RKO (cell line): ENCODE results near the gene ECI2.

Experiments used
- DNase-seq: peaks from one replicate; pipeline ENCODE4 v3.0.0-alpha.2; 2016; ENCODE audit warnings: low spot score

The ECI2 gene

GRCh38 chr6:4134841-4135664, at the start of gene ECI2:
Gene ECI2 (minus strand): TSS chr6:4135575. CDS start chr6:4135560, 15 bp downstream.
- DNase-seq = peak; percentile 81

- DNase-seq = peak; percentile 25
Observed at GRCh38 chr6:4180652-4181255, 45.4 kb upstream of the ECI2 start.

- no peak for DNase-seq
Observed at GRCh38 chr6:4179960-4180651, 44.7 kb upstream of the ECI2 start.

GRCh38 chr6:4178737-4179333, 43.5 kb upstream of the ECI2 start:
- DNase-seq = no peak

- no peak for DNase-seq
Observed at GRCh38 chr6:4176907-4177306, 41.5 kb upstream of the ECI2 start.

- DNase-seq = no peak
Observed at GRCh38 chr6:4174042-4174441, 38.7 kb upstream of the ECI2 start.

- DNase-seq = no peak
Observed at GRCh38 chr6:4172368-4172767, 37.0 kb upstream of the ECI2 start.

- DNase-seq = no peak
Observed at GRCh38 chr6:4170297-4170696, 34.9 kb upstream of the ECI2 start.

- DNase-seq = no peak
Observed at GRCh38 chr6:4169028-4169789, 33.8 kb upstream of the ECI2 start.

- DNase-seq = no peak
Observed at GRCh38 chr6:4167833-4168232, 32.5 kb upstream of the ECI2 start.

GRCh38 chr6:4167123-4167522, 31.7 kb upstream of the ECI2 start:
- no peak for DNase-seq

- DNase-seq = no peak
Observed at GRCh38 chr6:4164456-4164855, 29.1 kb upstream of the ECI2 start.

- no peak for DNase-seq
Observed at GRCh38 chr6:4164117-4164442, 28.7 kb upstream of the ECI2 start.

- no peak for DNase-seq
Observed at GRCh38 chr6:4163408-4164116, 28.2 kb upstream of the ECI2 start.

GRCh38 chr6:4162370-4162769, 27.0 kb upstream of the ECI2 start:
- DNase-seq = no peak

- DNase-seq = no peak
Observed at GRCh38 chr6:4159491-4159890, 24.1 kb upstream of the ECI2 start.

GRCh38 chr6:4157506-4157905, 22.1 kb upstream of the ECI2 start:
- no peak for DNase-seq

- DNase-seq = peak; percentile 89
Observed at GRCh38 chr6:4155848-4156466, 20.6 kb upstream of the ECI2 start.

- DNase-seq = no peak
Observed at GRCh38 chr6:4153514-4153985, 18.2 kb upstream of the ECI2 start.

- no peak for DNase-seq
Observed at GRCh38 chr6:4145083-4145482, 9.7 kb upstream of the ECI2 start.

- no peak for DNase-seq
Observed at GRCh38 chr6:4139272-4139671, 3.9 kb upstream of the ECI2 start.
